Neural crest cell (in vitro differentiated cells): ENCODE results near the gene GADD45A. TPM values are rescaled to one million over a fixed set of nuclear protein-coding genes. Genes with fewer than 3 reads are reported as not detected.

Source experiments
- DNase-seq: peaks from one replicate; pipeline ENCODE4 v3.0.0; 2021; ENCODE audit warnings: low read depth, mixed read lengths, low spot score
- H3K27ac Mint-ChIP-seq: one replicate; pipeline ENCODE4 v1.8.0; 2021; ENCODE audit warnings: mild to moderate bottlenecking, mixed read lengths; ENCODE audit not compliant: unreplicated experiment
- H3K27me3 Mint-ChIP-seq: 2 replicates; pipeline ENCODE4 v1.8.0; 2021; ENCODE audit warnings: low read depth, mild to moderate bottlenecking, mixed read lengths
- H3K36me3 Mint-ChIP-seq: 2 replicates; pipeline ENCODE4 v1.8.0; 2021; ENCODE audit warnings: low read depth, mild to moderate bottlenecking, mixed read lengths
- H3K4me1 Mint-ChIP-seq: 2 replicates; pipeline ENCODE4 v1.8.0; 2021; ENCODE audit warnings: mixed read lengths
- H3K4me3 Mint-ChIP-seq: one replicate; pipeline ENCODE4 v1.8.0; 2021; ENCODE audit warnings: mild to moderate bottlenecking, mixed read lengths
- H3K9me3 Mint-ChIP-seq: 2 replicates; pipeline ENCODE4 v1.8.0; 2021; ENCODE audit warnings: mixed read lengths
- CTCF ChIP-seq: fragments of 200-600 bp; sonication (generic); conservative IDR thresholded peaks from 2 replicates; pipeline ENCODE4 v1.5.0; 2021; ENCODE audit warnings: antibody characterized with exemption, mild to moderate bottlenecking
- total RNA-seq: library from RNA; stranded (reverse); gene quantifications from 2 replicates; pipeline ENCODE4 v1.2.1, GENCODE V29; 2021

GADD45A gene
- total RNA-seq, 1 donor from 2014 or later, result 17.8 TPM

DNA sequence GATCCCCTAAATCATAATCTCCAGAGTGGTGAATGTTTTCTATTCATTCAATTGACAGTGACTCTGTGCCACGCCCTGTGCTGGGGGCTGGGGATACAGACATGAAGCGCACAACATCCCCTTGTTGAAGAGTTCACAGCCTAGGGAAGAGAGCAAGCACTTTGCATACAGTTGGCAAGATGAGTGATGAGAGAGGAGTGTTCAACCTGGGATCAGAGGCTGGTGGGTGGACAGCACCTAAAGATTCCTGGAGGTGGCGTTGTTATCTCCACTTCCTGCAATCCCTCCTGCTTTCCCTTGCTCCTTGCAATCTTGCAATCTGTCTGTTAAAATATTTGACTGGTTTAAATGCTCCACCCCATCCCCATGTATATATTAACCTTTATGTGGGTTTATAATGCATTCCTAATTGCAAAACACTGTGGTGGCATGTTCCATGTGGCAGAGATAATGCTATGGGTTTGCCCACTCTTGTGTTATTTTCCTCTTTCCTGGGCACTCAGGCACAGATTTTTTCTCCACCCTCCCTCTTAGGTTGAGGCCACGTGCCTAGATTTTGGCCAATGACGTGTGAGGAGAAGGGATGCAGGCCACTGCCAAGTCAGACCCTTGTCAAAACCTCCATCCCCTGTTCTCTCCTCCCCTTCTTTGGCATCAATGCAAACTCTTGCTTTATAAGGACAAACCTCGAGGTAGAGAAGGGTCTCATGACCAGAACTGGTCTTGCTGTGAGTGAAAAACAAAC is 36.2 kb upstream of the GADD45A start:
- H3K27me3 Mint-ChIP-seq, result no peaks in the 10 kb centered on the region
- no peaks in the 10 kb centered on the region for H3K9me3 Mint-ChIP-seq
- no peak for DNase-seq
- no peak overlapping the region for H3K4me3 Mint-ChIP-seq
- TF ChIP-seq CTCF, result no peak
- H3K4me1 Mint-ChIP-seq, result no peaks in the 10 kb centered on the region
- H3K36me3 Mint-ChIP-seq, result no peaks in the 10 kb centered on the region
- no peak overlapping the region for H3K27ac Mint-ChIP-seq

DNA sequence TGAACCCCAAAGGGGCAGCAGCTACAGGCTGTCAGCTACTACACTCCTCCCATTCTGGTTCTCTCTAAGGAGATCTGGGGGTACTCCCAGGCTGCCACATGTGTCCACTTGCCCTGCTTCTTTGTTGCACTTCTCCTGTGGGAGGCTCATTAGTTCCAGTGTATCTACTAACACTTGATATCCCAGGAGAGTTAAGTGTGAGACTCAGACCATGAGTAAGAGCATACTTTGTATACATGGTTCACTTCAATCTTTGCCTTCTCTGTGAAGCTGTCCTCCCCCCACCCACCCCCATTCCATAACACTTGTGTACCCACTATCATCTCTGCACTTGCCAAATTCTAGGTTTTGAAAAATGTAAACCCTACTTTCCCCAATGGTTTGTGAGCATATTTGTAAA is 34.9 kb upstream of the GADD45A start:
- H3K36me3 Mint-ChIP-seq, result no peaks in the 10 kb centered on the region
- H3K9me3 Mint-ChIP-seq, result no peaks in the 10 kb centered on the region
- no peak for TF ChIP-seq CTCF
- no peaks in the 10 kb centered on the region for H3K27me3 Mint-ChIP-seq
- DNase-seq, result no peak
- H3K27ac Mint-ChIP-seq, result no peak overlapping the region
- H3K4me3 Mint-ChIP-seq, result no peak overlapping the region
- no peaks in the 10 kb centered on the region for H3K4me1 Mint-ChIP-seq

- H3K27me3 Mint-ChIP-seq, result no peaks in the 10 kb centered on the region
- TF ChIP-seq CTCF, result no peak
- H3K4me3 Mint-ChIP-seq, result no peak overlapping the region
- DNase-seq, result no peak
- peaks cover 4% of the 10 kb centered on the region for H3K4me1 Mint-ChIP-seq
- no peaks in the 10 kb centered on the region for H3K36me3 Mint-ChIP-seq
- H3K27ac Mint-ChIP-seq, result no peak overlapping the region
- H3K9me3 Mint-ChIP-seq, result no peaks in the 10 kb centered on the region
Observed at GRCh38 chr1:67651031-67651430, 34.0 kb upstream of the GADD45A start.

DNA sequence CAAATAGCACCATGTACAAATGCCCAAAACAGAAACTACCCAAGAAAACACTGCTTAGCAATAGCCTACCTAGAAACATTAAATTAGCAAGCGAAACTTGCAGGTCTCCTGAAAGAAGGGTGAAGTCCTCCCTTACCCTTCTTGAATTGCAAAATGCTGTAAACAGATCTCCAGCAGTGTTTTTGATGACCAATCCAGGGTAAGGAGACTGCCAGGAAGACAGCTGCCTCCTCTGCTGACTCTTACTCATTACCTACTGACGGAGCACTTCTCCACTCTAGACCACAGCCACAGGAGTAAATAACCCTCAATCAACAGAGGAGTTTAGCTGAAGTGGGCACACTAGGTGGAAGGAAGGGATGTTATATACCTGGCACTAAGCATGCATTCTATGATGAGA is 32.2 kb upstream of the GADD45A start:
- DNase-seq, result no peak
- no peak overlapping the region for H3K4me3 Mint-ChIP-seq
- no peaks in the 10 kb centered on the region for H3K36me3 Mint-ChIP-seq
- no peak for TF ChIP-seq CTCF
- H3K9me3 Mint-ChIP-seq, result no peaks in the 10 kb centered on the region
- H3K4me1 Mint-ChIP-seq, result peaks cover 4% of the 10 kb centered on the region
- no peak overlapping the region for H3K27ac Mint-ChIP-seq
- H3K27me3 Mint-ChIP-seq, result no peaks in the 10 kb centered on the region

- no peaks in the 10 kb centered on the region for H3K9me3 Mint-ChIP-seq
- no peak overlapping the region for H3K4me3 Mint-ChIP-seq
- no peak overlapping the region for H3K27ac Mint-ChIP-seq
- H3K4me1 Mint-ChIP-seq, result peaks cover 4% of the 10 kb centered on the region
- no peaks in the 10 kb centered on the region for H3K36me3 Mint-ChIP-seq
- H3K27me3 Mint-ChIP-seq, result no peaks in the 10 kb centered on the region
- TF ChIP-seq CTCF, result no peak
- DNase-seq, result no peak
Observed at GRCh38 chr1:67653304-67653703, 31.7 kb upstream of the GADD45A start.
